HepG2 (cell line): ENCODE data around the gene SRD5A1. TPM values are rescaled to one million over a fixed set of nuclear protein-coding genes. Genes with fewer than 3 reads are reported as not detected.

Experiments used
- ATAC-seq: fragments of 200-7000 bp; cut with Tn5 transposase; 3 replicates; pipeline ENCODE4 v1.9.1; 2020; ENCODE audit warnings: mild to moderate bottlenecking, moderate library complexity
- BruUV-seq: library from RNA; stranded (reverse); fragments of 400-500 nt; replicated peaks from 2 replicates; lab custom pipeline; 2021; lab: Mats Ljungman, UMichigan
- CTCF ChIA-PET: fragments of 300-600 bp; formaldehyde crosslinking; extraction: SDS; loops from one replicate; lab custom pipeline; 2021; ENCODE audit warnings: low total read pairs, inconsistent platforms, low intra/inter-chr PET ratio; lab: Yijun Ruan, JAX
- POLR2A ChIA-PET: fragments of 350-600 bp; sonication (Branson Sonifier 250); formaldehyde crosslinking; loops from one replicate; lab custom pipeline; 2020; ENCODE audit warnings: antibody characterized with exemption, inconsistent platforms; lab: Yijun Ruan, JAX
- DNase-seq: peaks from one replicate; pipeline ENCODE4 v3.0.0-alpha.2; 2015; ENCODE audit warnings: low spot score
- FAIRE-seq: peaks from 3 replicates; lab custom pipeline; 2011; peaks lifted over from hg19 to GRCh38; lab: Jason Lieb, UNC
- H2AFZ ChIP-seq: one replicate; pipeline ENCODE4 v1.6.1; 2011; ENCODE audit warnings: low read length, inconsistent platforms
- H3K27ac ChIP-seq: fragments of 300-600 bp; 3 replicates; pipeline ENCODE4 v1.8.0; 2011; ENCODE audit warnings: mixed run types, mild to moderate bottlenecking, mixed read lengths, low read length, inconsistent platforms; ENCODE audit not compliant: insufficient read depth; ENCODE audit errors: extremely low read length
- H3K27me3 ChIP-seq, 2 experiments: fragments of 200-600 bp in 1 of 2; 2 replicates in 1 of 2; 3 replicates in 1 of 2; pipeline versions ENCODE4 v1.6.0 to v1.8.0; 2011; ENCODE audit warnings: low read length in 2 of 2, mild to moderate bottlenecking in 2 of 2, moderate library complexity in 2 of 2, inconsistent platforms in 1 of 2; ENCODE audit not compliant: insufficient read depth in 2 of 2, control insufficient read depth in 1 of 2
- H3K36me3 ChIP-seq, 2 experiments: fragments of 200-600 bp in 1 of 2; replicated peaks in 1 of 2; 2 replicates in 1 of 2; 3 replicates in 1 of 2; pipeline versions ENCODE4 v1.5.1 to v1.8.0; 2011; ENCODE audit warnings: low read length in 2 of 2, inconsistent platforms in 1 of 2; ENCODE audit not compliant: insufficient read depth in 2 of 2, control insufficient read depth in 1 of 2
- H3K4me1 ChIP-seq: 2 replicates; pipeline ENCODE4 v1.5.1; 2012; ENCODE audit warnings: low read length, inconsistent platforms; ENCODE audit not compliant: insufficient read depth
- H3K4me2 ChIP-seq: 2 replicates; pipeline ENCODE4 v1.6.0; 2011; ENCODE audit warnings: low read depth, low read length, inconsistent platforms
- H3K4me3 ChIP-seq, 3 experiments: fragments of 200-600 bp in 1 of 3; sonication (generic), shearing (Covaris generic) in 1 of 3; replicated peaks in 1 of 3; 2 replicates each; pipeline ENCODE4 v1.5.1; 2011 to 2016; ENCODE audit warnings: low read length in 3 of 3, inconsistent platforms in 2 of 3, low read depth in 2 of 3, mild to moderate bottlenecking in 2 of 3, control low read depth in 1 of 3, mixed read lengths in 1 of 3; ENCODE audit not compliant: insufficient read depth in 1 of 3
- H3K79me2 ChIP-seq: one replicate; pipeline ENCODE4 v1.6.1; 2011; ENCODE audit warnings: low read length, inconsistent platforms; ENCODE audit not compliant: insufficient read depth
- H3K9ac ChIP-seq: 2 replicates; pipeline ENCODE4 v1.6.0; 2011; ENCODE audit warnings: mild to moderate bottlenecking, low read depth, low read length, inconsistent platforms; ENCODE audit not compliant: insufficient read depth
- H3K9me3 ChIP-seq: 2 replicates; pipeline ENCODE4 v1.5.1; 2012; ENCODE audit warnings: mild to moderate bottlenecking, low read length
- H4K20me1 ChIP-seq: 2 replicates; pipeline ENCODE4 v1.6.0; 2011; ENCODE audit warnings: inconsistent platforms, mild to moderate bottlenecking, low read length, moderate library complexity; ENCODE audit not compliant: insufficient read depth
- ELF4 ChIP-seq: sonication (generic); formaldehyde crosslinking; IDR thresholded peaks from 2 replicates; pipeline ENCODE4 v1.5.0; 2020; ENCODE audit warnings: missing genetic modification reagents, mild to moderate bottlenecking, moderate library complexity, borderline replicate concordance
- IRX3 ChIP-seq: sonication (generic); formaldehyde crosslinking; IDR thresholded peaks from 2 replicates; pipeline ENCODE4 v1.8.1; 2023; ENCODE audit warnings: mild to moderate bottlenecking, low read depth, missing genetic modification reagents, borderline replicate concordance
- MAZ ChIP-seq, 2 experiments: sonication (generic) in 1 of 2; formaldehyde crosslinking in 1 of 2; IDR thresholded peaks; 2 replicates each; pipeline versions ENCODE4 v1.5.0 to v1.6.1; 2012 to 2020; ENCODE audit warnings: low read depth in 2 of 2, mild to moderate bottlenecking in 2 of 2, borderline replicate concordance in 1 of 2, improper control_type of control experiment in 1 of 2, low read length in 1 of 2, missing genetic modification reagents in 1 of 2, moderate library complexity in 1 of 2
- MEF2D ChIP-seq: sonication (generic); formaldehyde crosslinking; IDR thresholded peaks from 2 replicates; pipeline ENCODE4 v1.5.1; 2020; ENCODE audit warnings: mild to moderate bottlenecking, missing genetic modification reagents
- RXRB ChIP-seq: IDR thresholded peaks from 2 replicates; pipeline ENCODE4 v1.6.1; 2016; ENCODE audit warnings: borderline replicate concordance, missing genetic modification reagents, missing compliant biosample characterization
- SNAPC2 ChIP-seq: sonication (generic); formaldehyde crosslinking; IDR thresholded peaks from 2 replicates; pipeline ENCODE4 v1.8.1; 2022; ENCODE audit warnings: mild to moderate bottlenecking, missing genetic modification reagents
- SYNCRIP ChIP-seq: fragments of 200-400 bp; formaldehyde crosslinking; IDR thresholded peaks from 2 replicates; pipeline ENCODE4 v1.6.1; 2018; ENCODE audit warnings: mild to moderate bottlenecking, low read depth, low read length; ENCODE audit not compliant: insufficient read depth
- ZNF432 ChIP-seq: sonication (generic); formaldehyde crosslinking; IDR thresholded peaks from 2 replicates; pipeline ENCODE4 v1.5.0; 2020; ENCODE audit warnings: missing genetic modification reagents, mild to moderate bottlenecking, borderline replicate concordance
- ZNF441 ChIP-seq: sonication (generic); formaldehyde crosslinking; IDR thresholded peaks from 2 replicates; pipeline ENCODE4 v1.7.0; 2021; ENCODE audit warnings: missing genetic modification reagents, borderline replicate concordance
- WGBS: methylation state at CpG from one replicate; pipeline ENCODE4 v1.1.6; 2017; ENCODE audit warnings: low lambda C conversion rate; 5-methylcytosine and 5-hydroxymethylcytosine counted together
- in situ Hi-C: cut with HindIII; loops from 2 replicates; pipeline ENCODE4 v1.10.0; 2017; ENCODE audit warnings: low pct_unique_long_range_greater_than_20kb; ENCODE audit not compliant: extremely low pct_ligation_motif_present
- intact Hi-C: fragments of 100-400 bp; cut with micrococcal nuclease; formaldehyde crosslinking; loops from one replicate; pipeline ENCODE4 v1.10.0; 2022; ENCODE audit not compliant: unreplicated experiment
- polyA plus RNA-seq, 8 experiments: library from polyadenylated mRNA; depleted of rRNA in 3 of 8; stranded (reverse) in 7 of 8; unstranded in 1 of 8; fragments of >200 nt; fragmentation: Illumina TruSeq in 4 of 8; extraction: Trizol in 4 of 8; gene quantifications; 2 replicates each; pipeline versions ENCODE4 v1.2.1 to v1.2.3, GENCODE V29; 2011 to 2016; ENCODE audit warnings: low read depth in 4 of 8, missing spikeins in 1 of 8, mixed read lengths in 1 of 8; ENCODE audit not compliant: insufficient read depth in 1 of 8
- total RNA-seq, 5 experiments: library from RNA; depleted of rRNA; stranded (reverse); fragments of >200 nt; fragmentation: Illumina TruSeq; extraction: Trizol; gene quantifications; 2 replicates each; pipeline ENCODE4 v1.2.3, GENCODE V29; 2016; ENCODE audit warnings: low read depth in 1 of 5
- TF ChIP-seq, protein P1 (sequence below): sonication (generic); formaldehyde crosslinking; IDR thresholded peaks from 2 replicates; pipeline ENCODE4 v1.8.0; 2022; ENCODE audit warnings: missing genetic modification reagents, mild to moderate bottlenecking, borderline replicate concordance
- TF ChIP-seq, protein P2 (sequence below): IDR thresholded peaks from 2 replicates; pipeline ENCODE4 v1.6.1; 2016

Gene SRD5A1
- total and polyA plus RNA-seq, 2 of the 13 experiments (the other 11 are each of a cell fraction or from before 2014, with no cell fraction given), result 6.1 to 9.9 TPM

DNA sequence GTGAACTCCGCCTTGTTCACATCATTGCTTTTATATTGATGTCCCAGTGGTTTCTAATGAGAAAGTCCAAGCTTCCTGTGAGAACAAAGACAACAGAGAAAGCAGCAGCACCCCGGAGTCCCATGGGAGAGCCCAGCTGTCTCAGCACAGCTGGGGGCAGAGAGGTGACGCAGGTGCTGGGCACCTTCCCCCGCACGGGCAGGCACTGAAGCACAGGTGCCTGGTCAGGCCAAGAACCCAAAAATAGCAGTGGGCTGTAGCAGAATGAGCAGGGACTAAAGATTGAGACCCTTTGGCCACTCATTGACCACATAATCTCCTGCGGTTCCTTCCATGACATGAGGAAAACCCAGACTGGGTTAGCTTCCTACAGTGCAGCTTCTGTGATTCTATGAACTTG, 18.8 kb downstream of the SRD5A1 start (continued):
- TF ChIP-seq MAZ (IDR thresholded peaks at IDR 0.05; ENCODE audit: borderline replicate concordance, low read depth, low read length) (no peak), MAZ (CRISPR knock-in tag; IDR thresholded peaks at IDR 0.05; ENCODE audit: low read depth) (no peak)

DNA sequence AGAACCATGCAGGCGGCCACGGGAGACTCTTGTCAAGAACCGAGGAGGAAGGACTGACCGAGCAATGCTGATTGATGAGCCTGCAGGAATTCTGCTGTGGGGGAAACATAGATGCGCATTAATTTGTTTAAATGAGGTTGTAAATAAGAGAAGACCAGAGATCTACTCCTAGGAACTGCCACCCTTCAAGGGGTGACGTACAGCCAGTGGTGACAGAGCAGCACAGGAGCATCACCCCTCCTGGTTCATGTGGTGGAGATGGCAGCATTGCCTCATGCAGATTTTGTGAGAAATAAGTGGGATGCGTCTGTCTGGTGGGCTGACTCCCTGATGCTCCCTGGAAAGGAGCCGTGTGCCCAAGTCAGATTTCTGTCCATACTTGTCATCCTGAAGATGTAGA, 22.2 kb downstream of the SRD5A1 start:
- BruUV-seq, result no TSS peak

More for the DNA sequence above, 22.2 kb downstream of the SRD5A1 start:
- no peak for FAIRE-seq
- no peak for TF ChIP-seq ELF4
- TF ChIP-seq ZNF441 (CRISPR knock-in tag), result no peak
- TF ChIP-seq IRX3 (CRISPR knock-in tag), result no peak
- TF ChIP-seq, protein P1, sequence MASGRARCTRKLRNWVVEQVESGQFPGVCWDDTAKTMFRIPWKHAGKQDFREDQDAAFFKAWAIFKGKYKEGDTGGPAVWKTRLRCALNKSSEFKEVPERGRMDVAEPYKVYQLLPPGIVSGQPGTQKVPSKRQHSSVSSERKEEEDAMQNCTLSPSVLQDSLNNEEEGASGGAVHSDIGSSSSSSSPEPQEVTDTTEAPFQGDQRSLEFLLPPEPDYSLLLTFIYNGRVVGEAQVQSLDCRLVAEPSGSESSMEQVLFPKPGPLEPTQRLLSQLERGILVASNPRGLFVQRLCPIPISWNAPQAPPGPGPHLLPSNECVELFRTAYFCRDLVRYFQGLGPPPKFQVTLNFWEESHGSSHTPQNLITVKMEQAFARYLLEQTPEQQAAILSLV (CRISPR knock-in tag), result no peak
- TF ChIP-seq ZNF432, result no peak
- no peak for TF ChIP-seq SNAPC2 (CRISPR knock-in tag)
- TF ChIP-seq RXRB (CRISPR knock-in tag), result no peak
- no peak for TF ChIP-seq SYNCRIP
- TF ChIP-seq, protein P2, sequence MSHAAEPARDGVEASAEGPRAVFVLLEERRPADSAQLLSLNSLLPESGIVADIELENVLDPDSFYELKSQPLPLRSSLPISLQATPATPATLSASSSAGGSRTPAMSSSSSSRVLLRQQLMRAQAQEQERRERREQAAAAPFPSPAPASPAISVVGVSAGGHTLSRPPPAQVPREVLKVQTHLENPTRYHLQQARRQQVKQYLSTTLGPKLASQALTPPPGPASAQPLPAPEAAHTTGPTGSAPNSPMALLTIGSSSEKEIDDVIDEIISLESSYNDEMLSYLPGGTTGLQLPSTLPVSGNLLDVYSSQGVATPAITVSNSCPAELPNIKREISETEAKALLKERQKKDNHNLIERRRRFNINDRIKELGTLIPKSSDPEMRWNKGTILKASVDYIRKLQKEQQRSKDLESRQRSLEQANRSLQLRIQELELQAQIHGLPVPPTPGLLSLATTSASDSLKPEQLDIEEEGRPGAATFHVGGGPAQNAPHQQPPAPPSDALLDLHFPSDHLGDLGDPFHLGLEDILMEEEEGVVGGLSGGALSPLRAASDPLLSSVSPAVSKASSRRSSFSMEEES (CRISPR knock-in tag), result no peak
- TF ChIP-seq MEF2D (CRISPR knock-in tag), result no peak
- no peak overlapping the region for H3K9ac ChIP-seq
- ChIA-PET CTCF (no interaction called here), POLR2A (no interaction called here)
- 95% methylated on average over 8 of the region's 8 CpGs for WGBS
- H3K9me3 ChIP-seq, result no peaks in the 10 kb centered on the region
- no peaks in the 10 kb centered on the region for H3K79me2 ChIP-seq
- H4K20me1 ChIP-seq, result no peaks in the 10 kb centered on the region
- in situ Hi-C loops, result no loop called here
- ATAC-seq, result no peak
- intact Hi-C loops, result no loop called here
- H3K4me3 ChIP-seq, result no peak overlapping the region
- no peak overlapping the region for H3K27ac ChIP-seq
- no peak for DNase-seq
- no peaks in the 10 kb centered on the region; a peak in 1 of 5 replicates for H3K27me3 ChIP-seq
- no peak overlapping the region for H3K4me2 ChIP-seq
- no peak overlapping the region for H2AFZ ChIP-seq
- no peaks in the 10 kb centered on the region for H3K4me1 ChIP-seq
- H3K36me3 ChIP-seq, result peaks cover 2 to 32% of the 10 kb centered on the region in 2 experiments; a peak in 3 of 5 replicates
